NCI-H774 (cell line): ENCODE data around the gene UPK1A.

Experiments
- DNase-seq: peaks from one replicate; lab custom pipeline; 2025; lab: John Stamatoyannopoulos, UW

UPK1A gene

GRCh38 chr19:35666251-35666913 lies at the start of gene UPK1A:
Gene UPK1A (plus strand): TSS chr19:35666517. CDS start chr19:35666813, 296 bp downstream.
- no peak for DNase-seq

DNA sequence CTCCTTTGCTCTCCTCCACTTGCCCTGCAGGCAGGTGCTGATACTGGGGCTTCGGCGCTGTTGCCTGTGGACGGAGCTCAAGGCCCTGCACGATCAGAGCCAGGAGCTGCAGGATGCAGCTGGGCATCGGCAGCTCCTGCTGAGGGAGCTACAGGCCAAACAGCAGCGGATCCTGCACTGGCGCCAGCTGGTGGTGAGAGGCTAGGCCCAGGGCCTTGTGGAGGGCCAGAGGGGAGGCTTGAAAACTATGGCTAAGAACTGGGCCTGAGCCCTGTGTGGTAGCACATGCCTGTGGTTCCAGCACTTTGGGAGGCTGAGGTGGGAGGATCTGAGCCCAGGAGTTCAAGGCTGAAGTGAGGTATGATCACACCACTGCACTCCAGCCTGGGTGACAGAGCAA lies 47.5 kb upstream of the UPK1A start:
- no peak for DNase-seq

- no peak for DNase-seq
Observed at GRCh38 chr19:35619290-35619923, 46.9 kb upstream of the UPK1A start.

DNA sequence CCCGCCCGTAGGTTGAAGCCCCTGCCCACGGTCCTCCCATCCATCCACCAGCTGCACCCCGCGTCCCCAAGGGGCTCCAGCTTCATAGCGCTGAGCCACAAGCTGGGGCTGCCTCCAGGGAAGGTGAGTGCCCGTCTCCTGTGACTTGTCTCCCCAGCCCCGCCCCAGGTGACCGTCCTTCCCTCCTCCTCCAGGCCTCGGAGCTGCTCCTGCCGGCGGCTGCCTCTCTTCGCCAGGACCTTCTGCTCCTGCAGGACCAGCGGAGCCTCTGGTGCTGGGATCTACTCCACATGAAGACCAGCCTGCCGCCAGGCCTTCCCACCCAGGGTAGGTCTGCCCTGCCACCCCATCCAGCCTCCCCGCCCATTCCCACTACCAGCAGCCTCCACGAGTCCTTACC lies 46.3 kb upstream of the UPK1A start:
- DNase-seq, result no peak

- no peak for DNase-seq
Observed at GRCh38 chr19:35621708-35622107, 44.6 kb upstream of the UPK1A start.

DNA sequence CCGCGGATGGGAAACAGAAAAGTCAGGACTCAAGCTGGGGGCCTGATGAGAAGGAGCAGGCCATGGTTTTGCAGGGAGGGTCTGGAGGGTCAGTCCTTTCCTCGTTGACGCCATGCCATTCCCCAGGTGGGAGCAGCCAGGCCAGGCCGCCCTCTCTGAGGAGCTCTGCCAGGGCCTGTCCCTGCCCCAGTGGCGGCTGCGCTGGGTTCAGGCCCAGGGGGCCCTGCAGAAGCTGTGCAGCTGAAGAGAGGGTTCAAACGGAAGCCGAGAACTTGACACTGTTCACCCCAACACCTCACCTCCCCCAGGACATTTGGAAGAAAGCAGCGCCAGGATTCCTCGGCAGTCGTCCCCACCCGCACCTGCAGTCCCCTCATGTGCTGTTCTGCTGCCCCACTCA lies 43.6 kb upstream of the UPK1A start:
- DNase-seq, result no peak

DNA sequence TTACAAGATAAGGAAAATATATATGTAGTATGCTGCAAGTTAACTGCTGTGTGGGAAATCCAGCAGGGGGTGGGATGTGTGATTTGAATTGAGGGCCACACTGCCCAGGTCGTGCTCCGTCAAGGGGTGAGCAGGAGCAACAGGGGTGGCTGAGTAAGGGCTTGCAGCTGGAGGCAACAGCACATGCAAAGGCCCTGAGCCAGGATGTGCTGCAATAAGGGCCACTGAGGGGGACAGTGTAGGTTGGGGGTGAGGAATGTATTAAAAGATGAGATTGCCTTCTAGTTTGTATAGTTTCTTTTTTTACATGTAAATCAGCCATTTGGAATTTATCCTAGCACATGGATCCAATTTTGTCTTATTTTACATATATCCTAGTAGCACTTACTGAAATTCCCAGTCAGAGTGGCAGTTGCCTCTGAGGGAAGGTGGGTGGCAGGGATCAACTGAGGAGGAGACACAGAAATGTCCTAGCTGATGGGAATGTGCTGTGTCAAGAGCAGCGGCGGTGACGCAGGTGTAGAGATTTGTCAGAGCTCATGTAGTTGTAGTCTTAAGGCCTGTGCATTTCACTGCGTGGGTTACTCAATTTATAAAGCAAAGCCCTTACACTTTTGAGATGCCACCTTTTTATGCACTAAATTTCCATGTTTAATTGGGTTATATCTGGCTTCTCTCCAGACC lies 42.8 kb upstream of the UPK1A start:
- no peak for DNase-seq

DNA sequence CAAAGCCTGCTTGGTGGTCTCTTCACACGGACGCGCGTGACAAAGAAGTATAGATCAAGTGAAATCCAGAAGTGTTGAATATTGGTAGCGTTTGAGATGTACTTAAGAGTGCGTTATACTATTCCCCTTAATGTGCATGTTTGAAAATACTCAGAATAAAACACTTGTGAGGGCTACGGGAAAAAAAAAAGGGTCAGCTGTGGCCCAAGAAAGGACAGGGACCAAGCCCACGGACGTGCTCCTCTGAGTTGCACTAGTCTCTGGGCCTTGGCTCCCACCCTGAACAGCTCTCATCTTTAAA lies 38.1 kb upstream of the UPK1A start:
- no peak for DNase-seq

GRCh38 chr19:35628565-35629331 lies 37.6 kb upstream of the UPK1A start, which contains the start of gene RBM42:
Gene RBM42 (plus strand): TSS chr19:35629036. CDS start chr19:35629154, 118 bp downstream.
- DNase-seq, result peak; percentile 97

DNA sequence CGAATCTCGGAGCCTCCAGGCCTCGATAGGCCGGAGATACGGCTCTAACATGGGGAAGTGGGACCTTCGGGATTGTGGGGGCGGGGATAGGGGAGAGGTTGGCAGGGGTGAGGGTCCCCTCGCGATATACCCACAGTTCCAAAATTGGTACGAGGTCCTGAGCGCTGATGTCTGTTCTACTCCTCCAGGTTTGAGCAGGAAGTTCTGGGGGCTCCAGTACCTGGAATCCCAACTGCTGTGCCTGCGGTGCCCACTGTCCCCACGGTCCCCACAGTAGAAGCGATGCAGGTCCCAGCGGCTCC lies 37.0 kb upstream of the UPK1A start:
- DNase-seq, result no peak

DNA sequence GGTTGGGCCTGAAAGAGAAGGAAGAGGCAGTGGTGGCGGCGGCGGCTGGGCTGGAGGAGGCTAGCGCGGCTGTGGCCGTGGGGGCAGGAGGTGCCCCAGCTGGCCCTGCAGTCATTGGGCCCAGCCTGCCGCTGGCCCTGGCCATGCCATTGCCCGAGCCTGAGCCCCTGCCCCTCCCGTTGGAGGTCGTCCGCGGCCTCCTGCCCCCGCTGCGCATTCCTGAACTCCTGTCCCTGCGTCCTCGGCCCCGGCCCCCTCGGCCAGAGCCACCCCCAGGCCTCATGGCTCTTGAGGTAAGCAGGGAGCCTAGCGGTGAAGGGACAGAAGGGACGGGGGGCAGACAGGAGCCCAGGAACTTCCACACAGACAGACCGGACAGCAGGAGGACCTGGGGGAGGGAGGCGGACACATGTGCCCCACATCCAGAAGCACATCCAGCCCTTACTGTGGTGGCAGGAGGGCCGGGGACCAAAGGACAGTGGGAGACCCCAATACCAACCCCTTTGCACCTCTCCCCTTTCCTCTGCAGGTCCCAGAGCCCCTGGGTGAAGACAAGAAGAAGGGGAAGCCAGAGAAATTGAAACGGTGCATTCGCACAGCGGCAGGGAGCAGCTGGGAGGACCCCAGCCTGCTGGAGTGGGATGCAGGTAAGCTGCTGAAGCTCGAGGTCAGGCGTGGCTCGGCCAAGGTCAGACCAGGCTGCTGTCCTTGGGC lies 32.4 kb upstream of the UPK1A start:
- no peak for DNase-seq

DNA sequence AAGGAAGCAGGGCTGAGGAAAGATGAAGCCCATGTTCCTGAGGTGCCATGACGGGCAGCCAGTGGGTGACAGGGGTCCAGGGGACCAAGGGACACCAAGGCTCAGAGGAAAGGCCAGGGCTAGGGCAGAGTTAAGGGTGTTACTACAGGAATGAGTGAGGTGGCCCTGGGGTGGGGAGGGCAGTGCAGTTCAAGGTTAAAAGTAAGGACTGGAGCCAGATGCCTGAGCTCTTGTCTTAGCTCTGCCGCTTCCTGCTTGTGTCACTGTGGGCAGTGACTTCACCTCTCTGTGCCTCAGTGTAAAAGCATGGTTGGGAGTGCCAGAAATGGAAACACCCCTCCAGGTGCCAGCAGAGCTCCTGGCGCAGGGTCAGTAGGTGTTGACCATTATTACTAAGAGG lies 29.7 kb upstream of the UPK1A start:
- no peak for DNase-seq

GRCh38 chr19:35637165-35637564 lies 29.2 kb upstream of the UPK1A start:
- DNase-seq, result no peak

- DNase-seq, result no peak
Observed at GRCh38 chr19:35639321-35639639, 27.0 kb upstream of the UPK1A start.

- DNase-seq, result no peak
Observed at GRCh38 chr19:35639863-35640262, 26.5 kb upstream of the UPK1A start.

- no peak for DNase-seq
Observed at GRCh38 chr19:35641515-35642151, 24.7 kb upstream of the UPK1A start, which contains the start of gene ETV2. Gene ETV2 (plus strand): TSS chr19:35641745. CDS start chr19:35642461, 716 bp downstream.

GRCh38 chr19:35642312-35642711 lies 24.0 kb upstream of the UPK1A start:
- no peak for DNase-seq

DNA sequence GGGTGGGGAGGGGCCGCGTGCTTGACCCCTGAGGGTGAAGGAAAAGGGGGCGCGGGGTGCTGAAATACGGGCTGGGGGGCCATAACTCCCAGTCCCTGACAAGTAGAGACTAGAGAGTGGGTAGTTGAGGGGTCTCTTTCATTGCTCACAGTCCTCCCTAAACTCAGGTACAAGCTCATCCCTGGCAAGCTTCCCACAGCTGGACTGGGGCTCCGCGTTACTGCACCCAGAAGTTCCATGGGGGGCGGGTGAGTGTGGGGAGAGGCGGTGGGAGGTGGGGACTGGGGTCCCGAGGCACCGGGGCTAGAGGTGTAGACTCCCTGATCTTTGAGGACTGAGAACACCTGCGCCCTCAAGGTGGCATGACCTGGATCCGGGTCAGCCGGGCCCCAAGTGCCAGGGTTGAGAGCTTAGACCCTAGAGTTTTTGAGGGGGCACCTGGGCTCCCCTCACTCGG lies 23.5 kb upstream of the UPK1A start:
- no peak for DNase-seq

GRCh38 chr19:35643255-35644205 lies 22.8 kb upstream of the UPK1A start:
- peak; percentile 80 for DNase-seq

DNA sequence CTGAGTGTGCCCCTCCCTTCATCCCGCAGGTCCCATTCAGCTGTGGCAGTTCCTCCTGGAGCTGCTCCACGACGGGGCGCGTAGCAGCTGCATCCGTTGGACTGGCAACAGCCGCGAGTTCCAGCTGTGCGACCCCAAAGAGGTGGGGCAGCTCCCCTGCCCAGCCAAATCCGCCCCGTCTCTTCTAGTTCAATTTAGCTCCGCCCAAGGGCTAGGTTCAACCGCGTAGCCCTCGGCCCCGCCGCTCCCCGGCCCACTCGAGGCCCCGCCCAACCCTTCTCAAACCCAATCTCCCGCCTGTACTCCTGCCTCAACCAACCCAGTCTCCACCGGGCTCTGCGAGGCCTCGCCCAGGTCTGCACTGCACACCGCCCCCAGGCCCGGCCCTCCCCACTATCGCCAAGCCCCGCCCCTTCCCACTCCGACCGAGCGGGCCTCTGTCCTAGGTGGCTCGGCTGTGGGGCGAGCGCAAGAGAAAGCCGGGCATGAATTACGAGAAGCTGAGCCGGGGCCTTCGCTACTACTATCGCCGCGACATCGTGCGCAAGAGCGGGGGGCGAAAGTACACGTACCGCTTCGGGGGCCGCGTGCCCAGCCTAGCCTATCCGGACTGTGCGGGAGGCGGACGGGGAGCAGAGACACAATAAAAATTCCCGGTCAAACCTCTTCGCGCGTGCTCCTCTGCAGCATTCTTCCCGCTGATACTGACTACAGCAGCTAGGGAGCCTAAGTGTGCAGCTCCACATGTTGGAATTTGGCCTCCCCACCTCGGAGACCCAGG lies 21.9 kb upstream of the UPK1A start:
- peak; percentile 95 for DNase-seq
